GM19043 (cell line): Measurements from ENCODE around the gene GDF3.
"Not testable (repeated sequence)": the region's sequence is repeated elsewhere in the genome, so short reads cannot be mapped to it uniquely, and the experiment has no call there.

Experiments used
- ATAC-seq: cut with Tn5 transposase; IDR thresholded peaks from one replicate; pipeline ENCODE4 v1.9.1; 2021; ENCODE audit warnings: low read depth; ENCODE audit not compliant: unreplicated experiment

The GDF3 gene

GRCh38 chr12:7695566-7696197 lies at the start of gene GDF3:
GDF3 (minus strand) TSS chr12:7695775; CDS start chr12:7695728, 47 bp downstream.
- no peak for ATAC-seq

GRCh38 chr12:7732993-7733392 lies 37.4 kb upstream of the GDF3 start:
- ATAC-seq, result no peak

GRCh38 chr12:7731486-7731885 lies 35.9 kb upstream of the GDF3 start:
- no peak for ATAC-seq

- not testable (repeated sequence) for ATAC-seq
These were observed 35.4 kb upstream of the GDF3 start for GRCh38 chr12:7730984-7731383.

- no peak for ATAC-seq
These were observed 34.2 kb upstream of the GDF3 start for GRCh38 chr12:7729746-7730145.

- no peak for ATAC-seq
These were observed 28.4 kb upstream of the GDF3 start for GRCh38 chr12:7723926-7724325.

- ATAC-seq, result no peak
These were observed 24.6 kb upstream of the GDF3 start for GRCh38 chr12:7719946-7720730.

- ATAC-seq, result no peak
These were observed 20.8 kb upstream of the GDF3 start for GRCh38 chr12:7716381-7716780.

- no peak for ATAC-seq
These were observed 17.4 kb upstream of the GDF3 start for GRCh38 chr12:7712841-7713442.

- no peak for ATAC-seq
These were observed 15.6 kb upstream of the GDF3 start, which contains the start of gene DPPA3 for GRCh38 chr12:7711133-7711532. DPPA3 (plus strand) TSS chr12:7711433; CDS start chr12:7711571, 138 bp downstream.

GRCh38 chr12:7709969-7710675 lies 14.5 kb upstream of the GDF3 start:
- no peak for ATAC-seq

GRCh38 chr12:7705846-7706245 lies 10.3 kb upstream of the GDF3 start:
- ATAC-seq, result no peak

- ATAC-seq, result no peak
These were observed 376 bp downstream of the GDF3 start for GRCh38 chr12:7695237-7695560.

GRCh38 chr12:7694556-7695236 lies 879 bp downstream of the GDF3 start:
- no peak for ATAC-seq

GRCh38 chr12:7693793-7694192 lies 1.8 kb downstream of the GDF3 start:
- ATAC-seq, result no peak

- ATAC-seq, result no peak
These were observed 14.0 kb downstream of the GDF3 start for GRCh38 chr12:7681535-7681934.

GRCh38 chr12:7679251-7680045 lies 16.1 kb downstream of the GDF3 start:
- ATAC-seq, result no peak

GRCh38 chr12:7678744-7679143 lies 16.8 kb downstream of the GDF3 start:
- no peak for ATAC-seq

- ATAC-seq, result not testable (repeated sequence)
These were observed 18.1 kb downstream of the GDF3 start for GRCh38 chr12:7677432-7677888.

GRCh38 chr12:7675455-7675854 lies 20.1 kb downstream of the GDF3 start:
- ATAC-seq, result not testable (repeated sequence)
